Smooth muscle cell (in vitro differentiated cells): ENCODE data around the gene DNMT3A. TPM values are rescaled to one million over a fixed set of nuclear protein-coding genes. Genes with fewer than 3 reads are reported as not detected.
A peak's percentile ranks its signal among the peaks of the same experiment; 100 is the strongest.

Experiments used
- DNase-seq: peaks from one replicate; lab custom pipeline; 2025; ENCODE audit not compliant: unreplicated experiment; lab: John Stamatoyannopoulos, UW
- H2AFZ ChIP-seq: fragments of 200-600 bp; sonication (generic); 2 replicates; pipeline ENCODE4 v1.6.0; 2016; ENCODE audit warnings: antibody characterized with exemption, low read depth, mild to moderate bottlenecking
- H3F3A ChIP-seq: fragments of 200-600 bp; sonication (generic); 2 replicates; pipeline ENCODE4 v1.6.0; 2017; ENCODE audit warnings: antibody characterized with exemption, low read depth
- H3K27ac ChIP-seq: fragments of 200-600 bp; sonication (generic); 2 replicates; pipeline ENCODE4 v1.5.1; 2016; ENCODE audit warnings: low read depth, mild to moderate bottlenecking
- H3K27me3 ChIP-seq: fragments of 200-600 bp; sonication (generic); 2 replicates; pipeline ENCODE4 v1.6.1; 2016; ENCODE audit warnings: low read depth, mild to moderate bottlenecking
- H3K36me3 ChIP-seq: fragments of 200-600 bp; sonication (generic); 2 replicates; pipeline ENCODE4 v1.5.1; 2016; ENCODE audit warnings: low read depth
- H3K4me1 ChIP-seq: fragments of 200-600 bp; sonication (generic); 2 replicates; pipeline ENCODE4 v1.5.1; 2016; ENCODE audit warnings: low read depth
- H3K4me2 ChIP-seq: fragments of 200-600 bp; sonication (generic); 2 replicates; pipeline ENCODE4 v1.6.0; 2016; ENCODE audit warnings: mild to moderate bottlenecking
- H3K4me3 ChIP-seq: fragments of 200-600 bp; sonication (generic); 2 replicates; pipeline ENCODE4 v1.5.1; 2016; ENCODE audit warnings: mild to moderate bottlenecking
- H3K79me2 ChIP-seq: fragments of 200-600 bp; sonication (generic); 2 replicates; pipeline ENCODE4 v1.6.0; 2016; ENCODE audit warnings: low read depth, mild to moderate bottlenecking
- H3K9ac ChIP-seq: fragments of 200-600 bp; sonication (generic); 2 replicates; pipeline ENCODE4 v1.6.0; 2016; ENCODE audit warnings: low read depth
- H3K9me3 ChIP-seq: fragments of 200-600 bp; sonication (generic); replicated peaks from 2 replicates; pipeline ENCODE4 v1.5.1; 2016; ENCODE audit warnings: low read depth
- H4K20me1 ChIP-seq: fragments of 200-600 bp; sonication (generic); 2 replicates; pipeline ENCODE4 v1.6.0; 2016; ENCODE audit warnings: low read depth
- CTCF ChIP-seq: fragments of 200-600 bp; sonication (generic); IDR thresholded peaks from 2 replicates; pipeline ENCODE4 v1.5.1; 2017; ENCODE audit warnings: borderline replicate concordance, mild to moderate bottlenecking, antibody characterized with exemption; ENCODE audit not compliant: insufficient read depth, poor library complexity, severe bottlenecking
- WGBS: methylation state at CpG from one replicate; pipeline ENCODE4 v1.1.7; 2016; ENCODE audit warnings: low lambda C conversion rate; 5-methylcytosine and 5-hydroxymethylcytosine counted together
- polyA plus RNA-seq: library from polyadenylated mRNA; unstranded; fragments of >200 nt; fragmentation: Nextera tagmentation; extraction: Ambion mirVana; gene quantifications from 2 replicates; pipeline ENCODE4 v1.2.1, GENCODE V29; 2016
- total RNA-seq: library from RNA; depleted of rRNA; stranded (reverse); fragments of >200 nt; gene quantifications from 2 replicates; pipeline ENCODE4 v1.2.3, GENCODE V29; 2014

The DNMT3A gene
- total and polyA plus RNA-seq, 2 experiments from 2014 or later: 16.4 to 19.9 TPM

DNA sequence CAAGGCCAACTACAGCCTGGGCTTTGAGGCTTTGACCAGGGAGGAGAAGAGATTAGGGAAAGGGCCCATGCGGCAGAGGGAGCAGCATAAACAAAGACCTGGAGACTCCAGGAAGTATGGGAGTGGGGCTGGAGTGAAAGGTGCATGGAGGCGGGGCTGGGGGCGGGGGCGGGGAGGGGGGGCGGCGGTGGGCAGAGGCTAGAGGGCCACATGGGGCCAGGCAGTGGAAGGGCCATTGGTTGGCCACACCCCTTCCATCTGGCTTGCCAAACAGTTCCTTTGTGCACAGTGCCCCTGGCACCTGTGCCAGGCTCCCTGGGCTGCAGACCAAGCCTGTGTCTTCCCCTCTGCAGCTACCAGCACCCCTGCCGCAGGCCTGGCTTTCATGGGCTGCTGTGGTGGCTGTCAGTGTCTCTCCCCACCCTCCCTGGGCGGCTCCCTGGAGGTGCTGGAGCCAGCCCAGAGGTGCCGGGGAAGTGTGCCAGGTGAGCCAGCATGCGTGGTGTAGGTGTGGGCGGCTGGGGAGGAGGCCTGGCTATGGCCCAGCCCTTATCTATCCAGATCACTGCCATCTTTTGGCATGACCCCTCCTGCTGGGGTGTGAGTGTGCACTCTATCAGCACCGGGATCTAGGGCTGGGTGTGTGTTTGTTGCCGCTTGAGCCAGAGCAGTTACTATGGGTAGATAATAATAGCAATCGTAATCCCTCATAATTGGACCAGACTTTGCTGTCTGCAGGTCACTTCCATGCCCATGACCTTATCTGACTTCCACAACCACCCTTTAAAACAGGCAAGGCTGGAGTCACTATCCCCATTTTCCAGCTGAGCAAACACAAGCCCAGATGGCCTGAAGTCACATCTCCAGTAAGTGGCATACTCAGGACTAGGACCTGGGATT, 30.5 kb downstream of the DNMT3A start:
- H3F3A ChIP-seq: no peaks in the 10 kb centered on the region
- no peak overlapping the region for H3K27ac ChIP-seq
- DNase-seq: no peak
- H3K9me3 ChIP-seq: no peaks in the 10 kb centered on the region
- H3K4me3 ChIP-seq: no peak overlapping the region
- H2AFZ ChIP-seq: no peak overlapping the region
- H3K4me1 ChIP-seq: peaks cover 29% of the 10 kb centered on the region
- no peaks in the 10 kb centered on the region for H3K27me3 ChIP-seq
- no peak overlapping the region for H3K9ac ChIP-seq
- no peak overlapping the region for H3K4me2 ChIP-seq
- no peaks in the 10 kb centered on the region for H3K79me2 ChIP-seq
- TF ChIP-seq CTCF: no peak
- WGBS: 70% methylated on average over 12 of the region's 14 CpGs
- peaks cover 53% of the 10 kb centered on the region for H4K20me1 ChIP-seq
- no peaks in the 10 kb centered on the region for H3K36me3 ChIP-seq

DNA sequence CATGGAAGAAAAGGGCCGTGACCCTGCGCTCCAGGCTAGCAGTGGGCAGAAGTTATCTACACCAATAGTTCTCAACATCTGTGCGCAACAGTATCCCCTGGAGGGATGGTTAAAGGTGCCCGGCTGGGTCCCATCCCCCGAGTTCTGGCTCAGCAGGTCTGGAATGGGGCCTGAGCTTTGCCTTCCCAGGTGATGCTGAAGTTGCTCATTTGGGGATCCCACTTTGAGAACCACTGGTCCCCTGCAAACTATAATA, 31.1 kb downstream of the DNMT3A start:
- Histone ChIP-seq H3K9me3 (no peaks in the 10 kb centered on the region), H3K79me2 (no peaks in the 10 kb centered on the region), H3F3A (peaks cover under 1% of the 10 kb centered on the region), H3K9ac (no peak overlapping the region), H3K27me3 (no peaks in the 10 kb centered on the region), H2AFZ (no peak overlapping the region), H4K20me1 (peaks cover 53% of the 10 kb centered on the region), H3K27ac (no peak overlapping the region), H3K4me2 (no peak overlapping the region), H3K36me3 (no peaks in the 10 kb centered on the region), H3K4me1 (peaks cover 29% of the 10 kb centered on the region), H3K4me3 (no peak overlapping the region)
- TF ChIP-seq CTCF: no peak
- no peak for DNase-seq
- WGBS: 80% methylated on average over 5 of the region's 5 CpGs

DNA sequence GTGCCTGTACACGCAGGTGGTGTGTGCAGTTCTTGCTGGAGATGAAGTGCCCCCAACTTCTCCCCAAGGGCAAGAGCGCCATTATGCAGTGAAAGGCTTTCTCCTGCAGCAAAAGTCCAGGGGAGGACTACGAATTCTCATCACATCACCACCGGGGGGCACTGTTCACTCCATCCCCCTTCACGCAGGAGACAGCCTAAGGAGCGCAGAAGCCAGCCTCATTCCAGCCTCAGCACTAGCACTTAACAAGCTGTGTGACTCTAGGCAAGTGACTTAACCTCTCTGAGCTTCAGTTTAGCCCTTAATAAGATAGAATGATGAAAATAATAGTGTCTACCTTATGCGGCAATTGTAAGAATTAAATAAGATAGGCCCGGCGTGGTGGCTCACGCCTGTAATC, 32.3 kb downstream of the DNMT3A start:
- H3K4me2 ChIP-seq: no peak overlapping the region
- no peaks in the 10 kb centered on the region for H3K27me3 ChIP-seq
- peaks cover 55% of the 10 kb centered on the region for H4K20me1 ChIP-seq
- no peak for DNase-seq
- no peak overlapping the region for H2AFZ ChIP-seq
- no peak overlapping the region for H3K4me3 ChIP-seq
- peak; percentile 37 for TF ChIP-seq CTCF
- H3K4me1 ChIP-seq: peaks cover 25% of the 10 kb centered on the region
- no peak overlapping the region for H3K27ac ChIP-seq
- no peak overlapping the region for H3K9ac ChIP-seq
- H3K79me2 ChIP-seq: no peaks in the 10 kb centered on the region
- no peaks in the 10 kb centered on the region for H3K9me3 ChIP-seq
- peaks cover 9% of the 10 kb centered on the region for H3F3A ChIP-seq
- 79% methylated on average over 10 of the region's 10 CpGs for WGBS
- no peaks in the 10 kb centered on the region for H3K36me3 ChIP-seq

- Histone ChIP-seq H3K27ac (no peak overlapping the region), H3K79me2 (no peaks in the 10 kb centered on the region), H3K27me3 (no peaks in the 10 kb centered on the region), H3K36me3 (no peaks in the 10 kb centered on the region), H3K4me1 (peaks cover 18% of the 10 kb centered on the region), H3K4me3 (no peak overlapping the region), H3K4me2 (no peak overlapping the region), H3F3A (peaks cover 9% of the 10 kb centered on the region), H2AFZ (no peak overlapping the region), H4K20me1 (peaks cover 63% of the 10 kb centered on the region), H3K9ac (no peak overlapping the region), H3K9me3 (no peaks in the 10 kb centered on the region)
- 93% methylated on average over 6 of the region's 6 CpGs for WGBS
- DNase-seq: no peak
- TF ChIP-seq CTCF: no peak
These were observed 33.1 kb downstream of the DNMT3A start for GRCh38 chr2:25308599-25308998.
